ENCODE measurements around the gene UNK.
"Not testable (repeated sequence)": the region's sequence is repeated elsewhere in the genome, so short reads cannot be mapped to it uniquely, and the experiment has no call there.

UNK gene

DNA sequence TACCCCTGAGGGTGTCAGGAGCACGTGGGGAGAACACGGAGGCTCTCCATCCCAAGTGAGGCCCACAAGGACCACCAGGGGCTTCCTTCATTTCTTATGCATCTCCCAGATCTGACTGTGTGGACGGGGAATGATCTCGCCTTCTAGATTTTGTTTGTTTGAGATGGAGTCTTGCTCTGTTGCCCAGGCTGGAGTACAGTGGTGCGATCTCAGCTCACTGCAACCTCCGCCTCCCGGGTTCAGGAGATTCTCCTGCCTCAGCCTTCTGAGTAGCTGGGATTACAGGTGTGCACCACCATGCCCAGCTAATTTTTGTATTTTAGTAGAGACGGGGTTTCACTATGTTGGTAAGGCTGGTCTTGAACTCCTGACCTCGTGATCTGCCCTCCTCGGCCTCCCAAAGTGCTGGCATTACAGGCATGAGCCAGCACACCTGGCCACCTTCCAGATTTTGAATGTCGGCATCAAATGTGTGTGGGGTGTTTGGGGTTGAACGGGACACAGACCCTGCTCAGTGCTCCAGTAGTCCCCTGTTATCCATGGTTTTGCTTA is 84.2 kb downstream of the UNK start:
- DNase-seq, result peak in 1 of 51 donors; percentile 67

DNA sequence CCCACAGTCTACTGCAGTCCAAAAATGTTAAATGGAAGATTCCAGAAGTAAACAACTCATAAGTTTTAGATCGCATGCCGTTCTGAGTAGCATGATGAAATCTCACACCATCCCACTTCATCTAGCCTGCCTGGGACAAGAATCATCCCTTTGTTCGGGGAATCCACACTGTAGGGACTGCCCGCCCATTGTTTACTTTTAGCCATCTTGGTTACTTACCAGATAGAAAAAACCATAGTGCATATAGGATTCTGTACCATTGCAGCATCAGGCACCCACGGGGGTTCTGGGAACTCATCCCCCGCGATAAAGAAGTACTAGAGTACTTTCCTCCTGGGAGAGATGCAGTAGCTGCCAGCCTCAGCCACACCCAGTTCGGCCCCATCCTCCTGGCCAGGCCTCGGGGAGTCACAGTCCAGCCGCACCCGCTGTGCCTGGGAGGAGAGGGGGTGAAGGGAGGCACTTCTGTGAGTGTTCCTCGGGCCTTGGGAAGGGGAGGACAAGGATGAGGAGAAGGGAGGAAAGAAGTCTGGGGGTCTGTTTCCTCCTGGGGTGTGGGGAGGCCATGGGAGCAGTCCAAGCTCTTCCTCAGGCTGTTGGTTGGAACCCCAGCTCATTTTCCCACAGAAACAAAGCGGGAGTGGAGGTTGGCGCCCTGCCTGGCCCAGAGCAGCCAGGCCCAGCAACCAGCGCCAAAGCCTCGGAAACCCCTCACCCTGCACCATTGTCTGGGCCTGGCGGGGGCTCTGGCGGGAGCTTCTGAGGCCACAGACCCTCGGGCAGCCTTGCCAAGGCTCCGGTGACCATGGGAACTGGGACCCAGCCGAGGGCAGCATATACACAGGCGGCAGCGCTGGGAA is 84.9 kb downstream of the UNK start:
- peak in 49 of 51 donors; percentile 40 to 90 (median 76) for DNase-seq

DNA sequence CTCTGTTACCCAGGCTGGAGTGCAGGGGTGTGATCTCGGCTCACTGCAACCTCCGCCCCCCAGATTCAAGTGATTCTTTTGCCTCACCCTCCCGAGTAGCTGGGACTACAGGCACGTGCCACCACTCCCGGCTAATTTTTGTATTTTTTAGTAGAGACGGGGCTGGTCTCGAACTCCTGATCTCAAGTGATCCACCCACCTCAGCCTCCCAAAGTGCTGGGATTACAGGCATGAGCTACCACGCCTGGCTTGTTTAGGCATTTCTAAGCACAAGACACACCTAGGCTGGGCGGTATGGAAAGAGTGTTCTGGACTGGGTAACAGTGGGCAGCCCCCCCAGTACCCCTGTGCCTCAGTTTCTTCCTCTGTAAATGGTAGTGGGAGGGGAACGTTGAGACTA is 85.6 kb downstream of the UNK start:
- DNase-seq, result not testable (repeated sequence)

DNA sequence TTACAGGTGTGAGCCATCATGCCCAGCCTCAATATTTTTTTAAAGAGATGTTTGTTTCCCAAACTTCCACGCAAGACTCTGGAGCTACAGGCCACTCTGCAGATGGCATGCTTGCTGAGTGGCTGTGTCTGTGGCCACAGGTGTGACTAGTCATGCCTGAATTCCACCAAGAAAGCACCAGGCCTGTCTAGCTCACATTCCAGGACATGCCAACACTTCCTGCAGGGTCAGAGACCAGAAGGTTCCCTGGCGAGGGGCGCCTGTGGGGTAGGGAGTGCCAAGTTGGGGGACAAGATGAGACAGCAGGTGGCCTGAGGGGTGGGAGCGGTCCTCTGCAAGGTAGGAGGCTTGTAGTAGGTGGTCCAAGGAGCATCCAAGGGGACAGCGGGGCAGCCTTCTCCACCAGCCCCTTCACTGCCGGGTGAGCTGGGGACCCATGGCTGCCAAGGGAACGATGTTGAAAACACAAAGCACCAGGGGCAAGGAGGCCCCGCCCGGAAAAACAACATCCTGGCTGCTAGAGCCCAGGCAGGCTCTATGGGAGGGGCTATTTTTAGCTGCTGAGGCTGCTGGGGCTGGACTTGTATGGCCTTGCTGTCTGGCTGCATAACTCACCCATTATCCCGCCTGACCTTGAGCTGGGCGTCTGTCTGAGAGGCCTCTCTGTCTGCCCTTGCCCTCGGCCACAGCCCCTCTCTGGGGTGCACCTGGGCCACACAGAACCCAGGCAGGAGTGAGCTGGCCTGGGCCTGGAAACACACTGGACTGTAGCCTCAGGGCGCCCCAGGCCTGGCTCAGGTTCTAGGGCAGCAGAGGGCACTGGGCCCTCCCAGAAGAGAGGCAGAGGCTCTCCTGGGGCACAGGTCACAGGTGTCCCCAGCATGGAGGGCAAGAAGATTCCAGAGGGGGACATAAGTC is 88.1 kb downstream of the UNK start:
- peak in 20 of 51 donors; percentile 27 to 78 (median 52) for DNase-seq

DNA sequence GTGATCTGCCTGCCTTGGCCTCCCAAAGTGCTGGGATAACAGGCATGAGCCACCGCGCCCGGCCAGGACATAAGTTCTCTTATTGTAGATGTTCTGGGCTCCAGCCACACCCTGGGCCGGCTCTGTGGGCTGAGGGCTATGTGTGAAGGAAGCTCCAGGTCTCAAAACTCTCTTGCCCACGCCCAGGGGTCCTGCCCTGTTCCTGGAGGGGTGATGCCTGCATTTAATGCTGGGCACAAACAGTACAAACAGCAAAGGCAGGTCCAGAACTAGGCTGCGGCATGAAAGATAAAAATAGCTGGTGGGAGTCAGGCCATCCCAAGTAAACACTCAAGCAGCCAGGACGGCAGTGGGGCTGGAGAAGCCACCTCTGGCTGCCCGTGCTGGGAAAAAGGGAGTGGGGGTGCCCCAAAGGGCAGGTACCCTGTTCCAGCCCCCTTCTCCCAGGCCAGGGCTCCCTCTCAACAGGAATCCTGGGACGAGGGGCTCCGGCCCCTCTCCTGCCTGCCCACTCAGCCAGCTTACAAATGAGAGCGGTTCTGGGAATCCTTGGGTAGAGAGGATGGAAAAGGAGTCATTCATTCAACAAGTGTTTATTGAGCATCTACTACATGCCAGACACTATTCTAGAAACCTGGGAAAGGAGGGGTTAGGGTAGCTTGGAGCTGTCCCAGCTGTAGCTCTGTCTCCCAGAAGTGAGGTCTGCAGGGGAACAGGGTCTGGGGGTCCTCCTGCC is 89.1 kb downstream of the UNK start:
- DNase-seq, result no peak

DNA sequence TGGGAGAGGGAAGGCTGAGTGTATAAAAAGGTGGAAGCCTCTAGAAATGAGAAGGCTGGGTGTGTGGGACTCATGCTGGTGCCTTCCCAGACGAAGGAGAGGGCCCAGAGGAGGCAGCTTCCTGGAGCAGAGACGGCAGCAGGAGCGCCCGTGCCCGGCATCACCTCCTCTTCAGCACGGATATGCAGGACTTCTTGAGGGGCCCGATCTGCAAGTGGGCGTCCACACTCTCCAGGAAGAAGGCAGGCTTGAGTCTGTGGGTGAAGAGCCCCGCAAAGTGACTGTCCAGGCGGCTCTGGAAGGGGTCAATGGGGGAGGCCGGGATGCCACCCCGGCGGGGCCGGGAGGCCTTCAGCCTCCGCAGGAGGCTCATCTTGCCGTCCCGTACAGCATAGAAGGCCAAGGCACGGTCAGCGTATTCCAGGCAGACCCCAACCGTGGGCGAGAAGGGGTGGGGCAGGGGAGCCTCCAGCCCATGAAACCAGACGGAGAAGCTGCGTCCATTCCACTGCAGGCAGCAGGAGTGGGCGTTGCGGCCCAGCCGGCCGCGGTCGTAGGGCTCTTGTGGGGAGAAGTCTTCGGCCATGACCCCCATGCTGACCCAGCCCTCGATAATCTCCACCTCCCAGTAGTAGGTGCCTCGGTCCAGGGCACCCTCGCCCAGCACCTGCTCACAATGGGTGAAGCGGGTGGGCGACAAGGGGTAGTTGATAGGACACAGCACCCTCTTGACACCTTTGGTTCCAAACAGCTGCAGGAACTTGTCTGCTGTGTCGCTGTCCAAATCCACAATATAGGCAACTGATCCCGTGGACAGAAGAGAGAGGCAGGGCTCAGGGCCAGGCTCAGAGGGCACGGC is 89.9 kb downstream of the UNK start:
- no peak for DNase-seq
